VCaP (cell line): ENCODE data around the gene HOXD3.

Experiments
- H3K27ac ChIP-seq: fragments of 450-650 bp; 2 replicates; pipeline ENCODE4 v1.5.1; 2017
- TF ChIP-seq, protein P1 (sequence below): fragments of 450-650 bp; conservative IDR thresholded peaks from 2 replicates; pipeline ENCODE4 v1.5.1; 2017; ENCODE audit warnings: mild to moderate bottlenecking, moderate library complexity

Gene HOXD3

DNA sequence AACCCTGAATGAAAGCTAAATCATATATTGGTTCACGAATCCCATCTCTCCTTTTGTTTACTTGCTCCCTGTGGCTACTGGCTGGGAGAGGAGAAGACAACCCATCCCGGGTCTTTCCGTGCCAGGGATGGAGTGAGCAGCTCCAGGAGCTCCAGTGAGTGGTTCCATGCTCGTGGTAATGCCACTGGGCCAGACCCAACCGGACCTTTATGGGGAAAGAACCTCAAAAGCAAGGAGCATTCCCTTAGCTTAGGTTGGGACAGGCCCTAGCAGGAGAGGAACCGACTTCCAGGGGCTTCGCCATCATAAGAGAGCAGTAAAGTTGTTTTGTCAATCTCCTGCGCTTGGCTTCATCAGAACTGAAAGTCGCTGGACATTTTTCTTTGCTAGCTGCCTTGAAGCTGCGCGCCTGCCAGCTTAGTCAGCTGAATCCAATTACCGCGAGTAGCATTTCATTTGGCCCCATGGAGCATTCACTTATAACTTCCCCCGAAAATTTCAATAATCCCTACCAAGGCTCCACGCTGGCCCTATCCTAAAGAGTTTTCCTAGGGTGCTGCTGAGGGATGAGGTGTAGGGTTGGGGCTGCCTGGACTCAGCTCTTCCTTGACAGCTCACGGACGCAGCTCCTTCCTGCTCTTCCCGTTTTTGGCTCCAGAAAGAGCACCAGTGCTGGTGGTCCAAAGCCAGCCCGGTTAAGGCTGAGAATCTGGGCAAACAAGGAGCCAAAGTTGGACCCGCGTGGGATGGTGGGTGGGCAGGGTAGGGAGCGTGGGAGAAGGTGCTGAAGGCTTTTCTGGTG is 4.9 kb downstream of the HOXD3 start:
- TF ChIP-seq, protein P1, sequence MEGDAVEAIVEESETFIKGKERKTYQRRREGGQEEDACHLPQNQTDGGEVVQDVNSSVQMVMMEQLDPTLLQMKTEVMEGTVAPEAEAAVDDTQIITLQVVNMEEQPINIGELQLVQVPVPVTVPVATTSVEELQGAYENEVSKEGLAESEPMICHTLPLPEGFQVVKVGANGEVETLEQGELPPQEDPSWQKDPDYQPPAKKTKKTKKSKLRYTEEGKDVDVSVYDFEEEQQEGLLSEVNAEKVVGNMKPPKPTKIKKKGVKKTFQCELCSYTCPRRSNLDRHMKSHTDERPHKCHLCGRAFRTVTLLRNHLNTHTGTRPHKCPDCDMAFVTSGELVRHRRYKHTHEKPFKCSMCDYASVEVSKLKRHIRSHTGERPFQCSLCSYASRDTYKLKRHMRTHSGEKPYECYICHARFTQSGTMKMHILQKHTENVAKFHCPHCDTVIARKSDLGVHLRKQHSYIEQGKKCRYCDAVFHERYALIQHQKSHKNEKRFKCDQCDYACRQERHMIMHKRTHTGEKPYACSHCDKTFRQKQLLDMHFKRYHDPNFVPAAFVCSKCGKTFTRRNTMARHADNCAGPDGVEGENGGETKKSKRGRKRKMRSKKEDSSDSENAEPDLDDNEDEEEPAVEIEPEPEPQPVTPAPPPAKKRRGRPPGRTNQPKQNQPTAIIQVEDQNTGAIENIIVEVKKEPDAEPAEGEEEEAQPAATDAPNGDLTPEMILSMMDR: no peak
- H3K27ac ChIP-seq: no peak overlapping the region

DNA sequence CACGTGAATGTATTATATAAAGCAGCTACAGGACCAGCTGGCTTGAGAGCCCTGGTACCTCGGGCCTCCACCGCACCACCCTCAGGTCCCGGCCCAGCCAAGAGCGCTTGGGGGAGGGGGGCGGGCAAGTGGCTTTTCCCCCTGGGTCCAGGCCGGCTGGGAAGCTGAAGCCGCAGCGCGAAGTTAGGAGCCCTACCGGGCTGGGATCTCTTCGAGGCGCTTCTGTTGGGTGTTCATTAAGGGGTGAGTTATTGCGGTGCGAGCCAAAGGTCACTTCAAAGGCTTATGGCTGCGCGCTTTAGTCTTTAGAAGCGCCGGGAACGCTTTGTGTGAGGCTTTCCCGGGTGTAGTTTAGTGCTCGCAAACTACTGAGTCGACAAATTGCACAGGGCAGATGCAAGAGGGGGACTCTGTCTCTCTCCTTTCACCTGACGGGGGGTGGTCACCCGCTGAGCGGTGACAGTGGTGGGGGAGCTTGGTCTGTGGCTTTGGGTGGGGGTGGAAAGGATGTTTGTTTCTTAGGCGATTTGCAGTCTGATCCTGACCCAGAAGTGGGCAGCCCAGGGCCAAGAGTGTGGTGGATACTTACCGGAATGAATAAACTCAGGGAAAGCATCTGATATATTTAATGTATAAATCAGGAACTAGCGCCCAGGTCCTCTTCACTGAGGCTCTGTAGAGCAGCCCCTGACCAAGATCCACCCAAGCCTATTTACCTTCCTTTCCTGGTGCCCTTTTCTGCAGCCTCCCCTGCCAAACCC is 6.0 kb downstream of the HOXD3 start:
- no peak overlapping the region for H3K27ac ChIP-seq
- TF ChIP-seq, protein P1: no peak

DNA sequence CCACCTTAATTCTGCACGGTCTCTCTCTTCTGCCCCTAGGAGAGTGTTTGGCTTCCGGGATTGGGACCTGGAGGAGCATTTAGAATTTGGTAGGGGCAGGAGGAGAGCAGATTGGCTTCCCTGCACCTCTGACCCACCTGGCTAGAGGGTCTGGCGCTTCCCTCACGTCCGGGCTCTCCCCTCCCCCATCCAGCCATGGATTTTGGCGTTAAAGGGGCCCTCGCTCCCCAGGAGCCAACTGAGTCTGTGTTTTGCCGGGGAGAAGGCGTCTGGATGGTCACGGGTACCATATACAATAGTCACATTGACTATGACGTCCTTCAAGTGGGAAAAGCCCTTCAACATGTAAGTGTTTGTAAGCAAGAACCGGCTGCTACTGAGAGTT is 6.6 kb downstream of the HOXD3 start:
- TF ChIP-seq, protein P1: no peak
- H3K27ac ChIP-seq: no peak overlapping the region

DNA sequence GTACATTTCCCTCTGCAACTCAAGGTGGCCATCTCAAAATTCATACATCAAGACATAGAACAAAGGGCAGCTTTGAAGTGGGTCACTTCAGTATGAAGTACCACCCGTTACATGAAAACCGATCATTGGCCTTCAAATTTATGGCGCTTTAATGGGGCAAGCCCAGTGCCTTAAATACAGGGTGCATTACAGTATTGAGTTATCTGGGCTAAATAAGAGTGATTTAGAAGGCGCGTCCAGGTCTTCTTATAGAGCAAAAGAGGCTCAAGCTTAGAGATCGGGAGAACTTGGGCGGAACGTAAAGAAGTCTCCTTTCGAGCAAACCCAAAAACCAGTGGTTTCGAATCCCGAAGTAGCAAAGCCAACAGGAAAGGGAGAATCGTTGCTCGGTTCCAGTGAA is 7.1 kb downstream of the HOXD3 start:
- TF ChIP-seq, protein P1: no peak
- no peak overlapping the region for H3K27ac ChIP-seq

DNA sequence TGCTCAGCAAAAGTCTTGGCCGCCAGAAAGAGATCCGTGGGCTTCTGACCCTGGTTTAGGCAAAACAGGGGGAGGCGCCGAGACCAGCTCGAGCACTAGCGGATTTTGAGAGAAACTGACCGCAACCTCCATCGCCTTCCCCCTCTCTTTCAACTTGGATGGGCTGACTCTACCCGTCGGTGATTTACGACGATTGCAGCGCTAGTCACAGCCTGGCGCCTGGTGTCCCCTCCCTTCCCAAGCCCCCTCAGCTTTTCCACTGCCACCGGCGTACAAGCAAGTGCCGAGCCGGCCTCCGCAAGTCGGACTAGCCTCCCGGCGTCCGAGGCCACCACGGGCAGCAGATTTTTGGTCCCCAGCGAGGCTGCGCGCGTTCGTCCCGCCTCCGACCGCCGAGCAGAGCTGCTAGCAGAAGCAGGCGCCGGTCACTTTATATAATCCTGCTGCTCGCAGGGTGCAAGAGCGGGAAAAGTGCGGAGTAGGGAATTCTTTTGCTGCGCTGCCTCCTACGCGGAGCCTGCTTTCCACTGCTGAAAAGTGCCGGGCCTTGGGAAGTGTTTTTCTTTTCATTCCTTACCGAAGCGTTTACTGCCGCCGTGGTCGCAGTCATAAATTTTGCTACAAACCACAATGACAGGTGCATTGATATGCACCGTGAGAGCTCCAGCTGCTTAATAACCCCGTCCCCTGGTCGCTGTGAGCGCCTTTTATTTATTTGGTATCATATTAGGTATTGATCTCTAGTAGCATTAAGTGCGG is 7.7 kb downstream of the HOXD3 start:
- no peak overlapping the region for H3K27ac ChIP-seq
- TF ChIP-seq, protein P1: no peak

DNA sequence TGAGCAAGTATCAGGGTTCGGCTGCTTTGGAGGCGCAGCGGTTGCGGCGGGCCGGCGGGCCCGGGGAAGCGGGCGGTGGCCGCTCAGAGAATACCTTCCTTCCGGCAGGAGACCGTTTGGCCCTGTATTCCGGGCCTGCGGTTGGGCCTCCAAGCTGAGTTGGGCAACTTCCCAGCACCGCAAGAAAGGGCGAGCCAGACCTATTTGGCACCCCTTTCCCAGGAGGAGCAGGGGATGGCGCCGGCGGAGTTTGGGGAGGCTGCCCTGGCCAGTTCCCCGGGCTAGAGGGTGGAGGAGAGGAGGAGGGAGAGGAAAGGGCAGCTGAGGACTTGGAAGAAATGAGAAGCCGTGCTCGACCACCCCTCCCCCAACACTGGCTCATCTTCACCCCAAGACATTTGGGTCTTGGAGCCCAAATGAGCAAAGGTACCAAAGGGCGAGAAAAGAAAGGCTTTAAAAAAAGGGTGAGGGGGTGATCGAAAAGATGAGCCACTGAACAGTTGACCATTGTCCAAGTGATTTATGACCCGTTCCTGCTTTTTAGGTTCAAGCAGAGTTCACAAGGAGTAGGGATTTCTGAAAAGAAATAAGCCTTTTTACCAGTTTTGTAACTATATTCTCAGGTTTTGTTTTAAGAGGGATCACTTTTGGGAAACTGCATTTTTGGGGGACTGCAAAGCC is 8.4 kb downstream of the HOXD3 start:
- H3K27ac ChIP-seq: no peak overlapping the region
- TF ChIP-seq, protein P1: no peak
